Activated CD8-positive, alpha-beta memory T cell treated with anti-CD3 and anti-CD28 coated beads, Interleukin-2, amount 50 U/mL, for 1 hour (primary cell): ENCODE measurements around the gene KNDC1.
"Not testable (repeated sequence)": the region's sequence is repeated elsewhere in the genome, so short reads cannot be mapped to it uniquely, and the experiment has no call there.

Experiments used
- DNase-seq: peaks from one replicate; pipeline ENCODE4 v3.0.0-alpha.2; 2020; ENCODE audit errors: extremely low read depth

KNDC1 gene

DNA sequence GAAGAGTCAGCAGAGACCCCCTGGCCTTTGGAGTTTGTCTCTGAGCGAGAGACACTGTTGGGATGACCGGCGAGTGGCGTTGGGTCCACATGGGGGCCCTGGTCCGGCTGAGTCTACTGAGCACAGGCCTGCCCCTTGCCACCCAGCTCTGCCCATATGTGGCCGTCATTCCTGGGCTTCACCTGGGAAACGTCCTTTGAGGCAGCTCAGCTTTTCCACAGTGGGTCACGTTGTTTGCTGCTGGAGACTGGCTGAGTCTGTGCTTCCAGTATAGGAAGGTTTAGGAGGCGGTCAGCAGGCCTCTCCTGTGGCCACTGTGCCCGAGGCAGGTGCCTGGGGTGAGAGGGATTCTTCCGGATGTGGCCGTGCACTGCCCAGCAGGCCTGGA, 99.6 kb downstream of the KNDC1 start:
- no peak for DNase-seq

DNA sequence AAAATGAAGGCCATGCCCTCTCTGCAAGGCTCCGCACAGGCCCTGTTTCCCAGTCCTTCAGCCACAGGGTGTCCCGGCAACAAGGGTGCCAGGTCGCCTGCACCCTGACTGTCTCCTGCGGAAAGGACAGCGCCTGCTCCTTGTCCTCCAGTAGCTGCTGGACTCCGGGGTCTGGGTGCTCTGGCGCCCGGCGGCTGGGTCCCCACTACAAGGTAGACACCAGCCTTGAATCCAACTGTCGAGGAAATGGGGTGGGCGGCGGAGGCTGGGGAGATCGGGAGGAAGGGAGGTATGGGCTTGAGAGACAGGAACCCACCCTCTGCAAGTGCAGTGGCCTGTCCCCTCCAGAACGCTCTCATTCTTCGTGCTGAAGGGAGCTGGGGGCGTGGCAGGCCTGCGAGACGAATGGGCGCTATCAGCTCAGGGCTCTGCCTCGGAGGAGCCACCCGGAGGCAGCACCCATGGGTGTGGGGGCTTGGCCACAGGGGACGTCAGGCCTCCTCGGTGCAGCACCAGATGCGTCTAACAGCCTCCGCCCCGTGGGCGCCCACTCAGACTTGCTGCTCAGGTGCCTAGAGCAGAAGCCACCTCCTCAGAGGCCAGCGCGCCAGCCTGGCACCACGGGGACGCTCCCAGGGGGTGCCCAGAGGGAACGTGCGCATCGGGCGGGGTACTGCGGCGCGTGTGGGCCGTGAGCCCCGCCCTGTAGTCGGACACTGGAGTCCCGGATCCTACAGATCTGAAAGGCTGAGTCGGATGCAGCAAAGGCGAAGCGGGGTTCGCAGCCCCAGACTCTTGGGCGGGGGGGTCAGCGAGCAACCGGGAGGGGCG, 101.1 kb downstream of the KNDC1 start:
- DNase-seq, result peak; percentile 57

DNA sequence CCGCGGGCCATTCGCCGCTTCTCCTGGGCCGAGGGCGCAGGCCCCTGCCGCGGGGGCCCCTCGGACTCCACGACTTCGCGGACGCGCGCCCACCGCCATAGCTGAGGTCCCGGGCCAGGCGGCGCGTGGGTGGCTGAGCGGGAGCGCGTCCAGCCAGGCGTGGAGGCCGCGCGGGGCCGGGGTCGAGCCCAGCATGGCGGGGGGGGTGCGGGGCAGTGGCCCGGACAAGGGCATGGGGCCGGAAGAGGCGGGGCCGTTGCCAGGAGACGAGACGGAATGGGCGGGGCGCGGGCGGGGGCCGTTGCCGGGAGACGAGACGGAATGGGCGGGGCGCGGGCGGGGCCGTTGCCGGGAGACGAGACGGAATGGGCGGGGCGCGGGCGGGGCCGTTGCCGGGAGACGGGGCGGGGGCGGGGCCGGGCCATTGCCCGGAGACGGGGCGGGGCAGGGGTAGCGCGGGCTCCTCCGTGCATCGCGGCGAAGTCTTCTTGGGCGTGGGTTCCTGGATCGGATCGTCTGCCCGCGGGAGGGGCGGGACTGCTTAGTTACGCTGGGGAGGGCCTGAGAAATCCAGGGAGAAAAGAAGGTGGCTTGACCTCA, 101.8 kb downstream of the KNDC1 start:
- peak; percentile 54 for DNase-seq

DNA sequence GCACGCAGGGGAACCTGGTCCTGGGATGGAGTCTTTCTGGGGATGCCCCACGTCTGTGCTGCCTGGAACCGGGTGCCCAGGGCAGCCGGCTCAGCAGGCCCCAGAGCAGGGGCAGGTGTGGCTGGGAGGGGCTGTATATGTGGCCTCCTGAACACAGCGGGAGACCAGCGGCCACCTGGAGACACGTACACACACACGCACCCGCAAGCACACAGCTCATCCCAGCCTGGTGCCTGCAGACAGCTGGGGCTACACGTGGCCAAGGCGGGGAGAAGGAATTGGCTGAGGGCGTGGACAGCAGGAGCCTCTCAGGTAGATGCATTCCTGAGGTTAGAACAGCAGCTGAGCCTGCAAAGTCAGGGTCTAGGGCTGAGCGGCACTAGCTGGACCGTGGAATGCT, 102.7 kb downstream of the KNDC1 start:
- no peak for DNase-seq

DNA sequence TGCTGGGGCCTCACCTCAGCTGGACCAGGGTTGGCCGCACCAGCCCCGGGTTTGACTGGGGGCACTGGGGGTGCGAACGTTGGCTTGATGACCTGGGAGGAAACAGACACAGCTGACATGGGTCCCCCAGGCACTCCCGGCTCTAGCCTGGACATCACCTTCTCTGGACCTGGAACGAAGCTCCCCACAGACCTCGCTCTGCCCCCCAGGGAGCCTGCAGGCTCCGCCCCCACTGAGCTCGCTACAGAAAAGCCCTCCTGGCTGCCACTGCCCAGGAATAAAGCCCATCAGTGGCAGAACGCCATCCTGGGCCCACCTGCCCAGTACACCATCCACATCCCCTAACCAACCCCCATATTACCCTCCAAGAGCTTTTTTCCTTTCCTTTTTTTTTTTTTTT, 103.7 kb downstream of the KNDC1 start:
- DNase-seq, result no peak

DNA sequence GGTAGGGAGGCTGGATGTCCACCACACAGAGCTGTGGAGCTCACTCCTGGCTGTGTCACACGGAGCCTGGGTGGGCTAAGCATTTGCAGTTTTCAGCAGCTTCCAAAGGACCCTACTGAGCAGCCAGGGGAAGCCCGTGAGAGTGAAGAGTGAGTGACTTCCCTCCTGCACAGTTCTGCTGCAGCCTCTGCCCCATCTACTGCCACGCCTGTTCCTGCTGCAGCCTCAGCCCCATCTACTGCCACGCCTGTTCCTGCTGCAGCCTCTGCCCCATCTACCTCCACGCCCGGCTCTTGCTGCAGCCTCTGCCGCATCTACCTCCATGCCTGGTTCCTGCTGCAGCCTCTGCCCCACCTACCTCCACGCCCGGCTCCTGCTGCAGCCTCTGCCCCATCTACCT, 104.4 kb downstream of the KNDC1 start:
- no peak for DNase-seq

DNA sequence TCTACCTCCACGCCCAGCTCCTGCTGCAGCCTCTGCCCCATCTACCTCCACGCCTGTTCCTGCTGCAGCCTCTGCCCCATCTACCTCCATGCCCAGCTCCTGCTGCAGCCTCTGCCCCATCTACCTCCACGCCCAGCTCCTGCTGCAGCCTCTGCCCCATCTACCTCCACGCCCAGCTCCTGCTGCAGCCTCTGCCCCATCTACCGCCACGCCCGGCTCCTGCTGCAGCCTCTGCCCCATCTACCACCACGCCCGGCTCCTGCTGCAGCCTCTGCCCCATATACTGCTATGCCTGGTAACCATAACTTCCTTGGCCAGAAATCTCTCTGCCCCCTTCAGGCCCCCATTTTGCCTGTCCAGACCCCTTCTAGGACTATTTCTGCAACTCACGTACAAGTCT, 105.0 kb downstream of the KNDC1 start:
- not testable (repeated sequence) for DNase-seq

DNA sequence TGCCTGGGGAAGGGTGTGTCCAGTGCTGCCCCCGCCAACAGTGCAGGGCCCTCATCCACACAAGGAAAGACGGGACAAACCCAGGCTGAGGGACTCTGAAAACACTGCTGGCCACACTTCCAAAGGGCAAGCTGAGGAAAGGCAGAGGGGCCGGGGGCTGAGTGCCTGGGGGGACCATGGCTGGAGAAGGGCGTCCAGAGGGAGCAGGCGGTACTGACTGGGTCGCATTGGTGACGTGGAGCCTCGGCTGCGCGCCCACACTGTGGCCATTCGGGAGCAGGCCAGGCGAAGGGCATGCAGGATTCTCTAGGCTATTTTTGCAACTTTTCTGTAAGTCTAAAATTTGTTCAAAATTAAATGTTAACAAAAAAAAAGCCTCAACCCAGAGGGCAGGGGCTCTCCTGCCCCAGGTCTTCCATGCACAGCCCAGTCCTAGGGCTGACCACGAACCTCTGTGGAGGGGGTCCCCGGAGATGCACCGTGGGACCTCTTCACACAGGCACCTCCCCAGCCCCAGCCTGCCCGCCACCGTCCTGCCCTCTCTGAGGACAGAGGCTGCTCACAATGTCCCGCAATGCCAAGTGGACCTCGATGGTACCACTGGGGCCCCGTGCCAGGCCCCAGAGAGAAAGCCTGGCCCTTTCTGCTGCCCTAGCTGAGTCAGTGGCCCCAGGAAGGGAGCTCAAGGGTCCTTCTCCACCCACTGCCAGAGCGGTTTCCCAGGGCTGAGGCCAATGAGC, 106.2 kb downstream of the KNDC1 start:
- no peak for DNase-seq

DNA sequence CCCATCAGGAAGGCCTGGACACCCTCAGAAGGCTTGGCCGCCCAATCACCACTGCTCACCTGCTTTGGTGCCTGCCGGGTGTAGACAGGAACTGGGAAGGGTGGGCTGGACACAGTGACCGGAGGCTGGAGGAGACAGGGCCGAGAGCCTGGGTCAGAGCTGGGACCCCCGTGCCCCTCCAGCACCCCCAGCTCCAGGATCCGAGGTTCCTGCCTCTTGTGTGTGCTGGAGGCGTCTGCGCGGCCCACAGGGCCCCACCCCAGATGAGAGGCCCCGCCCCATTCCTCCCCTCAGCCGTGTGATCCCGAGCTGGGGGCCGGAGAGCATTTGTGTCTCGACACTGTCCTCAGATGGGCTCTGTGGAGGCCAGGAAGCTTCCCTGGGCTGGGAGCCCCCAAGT, 107.3 kb downstream of the KNDC1 start:
- DNase-seq, result no peak

DNA sequence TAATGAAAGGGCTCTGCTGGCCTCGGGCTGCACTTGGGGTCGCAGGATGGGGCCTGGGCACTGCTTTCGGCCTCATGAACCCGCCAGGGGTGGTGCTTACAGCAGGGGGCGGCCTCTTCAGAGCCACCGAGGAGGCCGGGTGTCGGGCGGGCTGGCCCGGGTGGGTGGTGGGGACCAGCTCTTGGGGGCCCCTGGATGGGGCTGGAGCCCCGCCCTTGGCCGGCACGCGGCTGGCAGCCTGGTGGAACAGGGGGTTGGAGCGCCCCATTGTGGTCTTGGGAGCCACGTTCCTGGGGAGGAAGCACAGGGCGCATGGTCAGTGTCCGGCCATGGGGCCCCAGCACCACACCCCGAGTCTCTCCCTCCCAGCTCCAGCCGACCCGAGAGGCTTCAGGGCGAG, 107.8 kb downstream of the KNDC1 start:
- DNase-seq, result no peak

DNA sequence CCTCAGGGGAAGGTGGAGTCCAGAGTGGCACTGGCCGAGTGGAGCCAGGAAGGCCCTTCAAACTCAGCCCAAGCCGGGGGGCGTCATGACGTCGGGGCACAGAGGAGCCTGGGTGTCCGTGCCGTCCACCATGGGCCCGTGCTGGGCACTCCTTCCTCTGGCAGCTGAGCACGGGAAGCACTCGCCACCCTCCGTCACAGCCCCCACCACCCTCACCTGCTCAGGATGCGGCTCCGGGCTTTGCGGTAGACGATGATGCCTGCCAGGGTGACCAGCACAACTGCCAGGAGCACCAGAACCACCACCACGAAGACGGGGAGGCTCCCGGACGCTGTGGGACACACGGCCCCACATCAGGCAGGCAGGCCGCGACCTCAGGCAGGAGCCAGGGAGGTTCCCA, 108.5 kb downstream of the KNDC1 start:
- DNase-seq, result no peak

DNA sequence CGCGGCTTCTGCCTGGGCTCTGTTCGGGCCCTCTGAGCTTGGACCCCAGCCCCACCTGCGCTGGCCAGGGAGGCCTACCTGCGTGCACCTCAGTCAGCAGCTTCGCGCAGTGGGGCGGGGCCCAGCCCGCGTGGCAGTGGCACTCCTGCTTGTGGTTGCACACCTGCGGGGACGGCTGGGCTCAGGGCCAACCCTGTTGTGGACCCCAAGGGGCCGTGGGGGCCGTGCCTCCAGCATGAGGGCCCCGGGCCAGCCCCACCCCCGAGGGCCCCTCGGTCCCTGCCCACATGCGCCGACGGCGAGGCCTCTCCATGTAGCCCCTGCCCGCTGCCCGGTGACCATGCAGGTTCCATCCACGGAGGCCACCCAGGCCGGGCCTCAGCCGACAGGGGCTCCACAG, 109.3 kb downstream of the KNDC1 start:
- no peak for DNase-seq

DNA sequence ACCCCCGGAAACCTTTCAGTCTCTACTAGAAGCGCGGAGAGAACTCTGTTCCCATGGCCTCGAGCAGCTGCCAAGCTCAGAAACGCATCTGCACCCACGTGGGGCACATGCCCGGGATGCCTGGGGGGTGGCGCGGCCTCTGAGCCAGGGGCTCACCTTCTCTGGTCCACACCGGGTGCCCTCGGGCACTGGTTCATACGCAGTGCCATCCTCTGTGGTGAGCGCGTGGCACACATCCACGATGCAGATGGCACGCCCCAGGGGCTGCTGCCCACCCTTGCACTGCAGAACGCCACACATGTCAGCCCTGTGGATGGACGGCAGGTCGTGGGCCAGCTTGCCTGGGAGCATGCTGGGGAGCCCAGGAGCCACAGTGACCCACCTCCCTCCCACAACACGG, 110.2 kb downstream of the KNDC1 start:
- DNase-seq, result no peak

DNA sequence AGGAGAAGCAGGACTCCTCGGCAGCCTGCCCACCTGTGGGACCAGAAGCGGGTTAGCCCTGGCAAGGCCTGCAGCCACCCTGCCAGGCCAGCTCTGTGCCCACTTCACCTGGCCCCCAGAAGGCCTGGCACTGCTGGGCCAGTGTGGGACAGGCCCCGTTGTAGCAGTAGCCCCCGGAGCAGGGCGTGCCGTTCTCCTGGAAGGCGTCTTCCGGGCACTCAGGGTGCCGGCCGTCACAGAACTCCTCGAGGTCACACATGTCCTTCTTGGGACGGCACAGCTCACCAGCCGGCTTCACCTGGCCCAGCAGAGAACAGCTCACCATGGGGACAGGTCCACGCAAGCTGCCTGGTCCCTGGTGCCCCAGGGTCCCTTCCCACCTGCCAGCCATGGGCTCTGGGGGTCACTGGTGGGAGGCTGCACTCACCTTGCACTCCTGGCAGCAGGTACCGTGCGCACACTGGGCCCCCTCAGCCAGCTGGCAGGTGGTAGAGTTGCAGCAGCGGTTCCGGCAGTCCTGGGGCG, 110.8 kb downstream of the KNDC1 start:
- DNase-seq, result no peak

DNA sequence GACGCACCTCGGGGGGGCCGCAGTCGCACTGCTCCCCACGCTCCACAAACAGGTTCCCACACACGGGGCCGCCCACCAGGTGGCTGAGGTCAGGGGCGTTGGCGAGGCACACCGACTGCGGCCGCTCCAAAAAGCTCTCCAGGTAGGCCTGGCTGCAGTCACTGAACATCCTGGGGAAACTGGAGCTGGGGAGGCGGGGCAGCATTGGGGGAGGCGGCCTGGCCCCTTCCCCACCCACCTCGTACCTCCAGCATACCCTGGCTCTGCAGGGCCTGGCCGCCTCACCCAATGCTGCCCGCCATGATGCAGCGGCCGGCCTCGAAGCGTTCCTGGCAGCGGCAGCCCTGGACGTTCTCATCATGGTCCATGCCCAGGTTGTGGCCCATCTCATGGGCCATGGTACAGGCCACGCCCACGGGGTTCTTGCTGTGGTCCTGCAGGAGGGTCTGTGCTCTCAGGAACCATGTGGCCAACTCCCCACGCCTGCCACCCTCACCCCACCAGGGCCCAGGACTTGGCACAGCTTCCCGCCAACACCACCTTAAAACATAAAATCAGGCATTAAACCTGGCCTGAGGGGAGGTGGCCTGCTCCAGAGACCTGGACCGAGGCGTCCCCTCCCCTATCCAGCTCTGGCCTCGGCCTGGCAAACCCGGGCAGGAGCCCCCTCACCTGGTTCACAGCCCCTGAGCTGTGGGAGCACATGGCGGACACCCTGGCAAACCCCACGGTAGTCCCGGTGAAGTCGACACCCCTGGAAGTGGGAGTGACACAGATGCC, 111.7 kb downstream of the KNDC1 start:
- no peak for DNase-seq

DNA sequence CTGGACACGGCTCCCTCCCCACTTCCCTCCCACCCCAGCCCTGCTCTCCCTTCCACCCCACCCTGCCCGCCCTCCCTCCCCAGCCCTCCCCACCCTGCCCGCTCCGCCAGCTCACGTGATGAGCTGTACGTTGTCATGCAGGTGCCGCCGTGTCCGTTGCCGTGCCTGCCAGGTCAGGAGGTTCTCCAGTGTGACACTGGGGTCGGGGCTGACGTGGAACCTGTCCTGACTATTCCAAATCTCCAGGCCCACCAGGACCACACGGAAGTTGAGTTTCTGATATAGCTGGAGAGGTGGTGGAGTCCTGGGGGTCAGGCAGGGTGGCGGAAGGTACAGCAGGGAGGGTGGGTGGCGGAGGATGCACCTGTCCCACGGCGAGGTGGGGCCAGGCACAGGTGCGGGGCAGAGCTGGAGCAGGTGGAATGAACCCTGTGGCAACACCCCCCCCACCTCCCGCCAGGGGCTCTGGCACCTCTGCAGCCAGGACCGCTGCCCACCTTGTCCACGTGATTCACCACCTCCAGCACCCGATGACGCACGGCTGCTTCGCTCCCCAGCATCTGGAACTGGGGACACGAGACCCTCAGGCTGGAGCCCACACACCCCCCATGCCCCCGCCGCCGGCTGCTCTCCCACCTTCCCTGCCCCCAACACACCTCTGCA, 112.4 kb downstream of the KNDC1 start:
- DNase-seq, result no peak

DNA sequence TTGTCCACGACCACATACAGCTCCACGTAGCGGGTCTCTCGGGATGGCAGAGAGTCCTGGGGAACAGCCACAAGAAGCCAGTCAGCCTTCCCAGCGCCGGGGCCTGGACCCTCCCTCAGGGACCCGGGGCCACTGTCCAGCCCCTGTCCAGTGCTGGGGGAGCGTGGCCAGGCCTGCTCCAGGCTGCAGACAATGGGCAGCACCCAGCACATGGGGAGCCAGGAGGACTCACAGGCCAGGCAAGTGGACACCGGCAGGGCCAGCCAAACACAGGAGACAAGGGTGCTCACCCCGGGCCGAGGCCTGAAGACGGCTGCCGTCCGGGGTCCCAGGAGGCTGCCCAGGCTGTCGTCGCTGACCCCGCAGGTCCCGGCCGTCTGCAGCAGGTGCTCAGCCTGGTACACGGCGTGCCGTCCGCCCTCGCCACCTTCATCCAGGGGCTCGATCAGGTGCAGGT, 113.0 kb downstream of the KNDC1 start:
- no peak for DNase-seq

DNA sequence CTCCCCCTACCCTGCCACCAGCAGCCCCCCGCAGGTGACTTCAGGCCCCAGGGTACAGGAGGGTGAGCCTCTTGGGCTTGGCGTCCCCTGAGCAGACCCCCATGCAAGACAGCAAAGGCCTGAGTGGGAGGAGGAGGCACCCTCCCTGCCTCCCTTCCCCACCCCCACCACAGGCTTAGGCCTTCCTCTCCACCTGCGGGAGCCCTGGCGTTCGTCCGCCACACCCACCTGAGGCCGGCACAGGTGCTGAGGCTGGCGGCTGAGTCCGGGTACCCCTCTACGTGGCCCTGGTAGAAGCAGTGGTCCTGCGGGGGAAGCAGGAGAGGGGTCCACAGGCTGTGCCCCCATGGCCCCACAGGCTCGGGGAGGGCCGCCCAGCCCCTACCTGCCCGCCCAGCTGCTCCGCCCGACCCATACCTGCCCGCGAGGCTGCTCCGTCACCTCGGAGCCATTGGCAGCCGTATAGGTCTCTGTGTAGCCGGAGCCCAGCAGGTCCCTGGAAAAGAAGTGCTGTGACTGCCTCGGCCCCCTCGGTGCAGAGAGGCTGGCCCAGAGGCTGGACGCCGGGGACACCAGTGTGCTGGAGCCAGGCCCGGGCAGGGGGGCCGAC, 113.6 kb downstream of the KNDC1 start:
- DNase-seq, result no peak

DNA sequence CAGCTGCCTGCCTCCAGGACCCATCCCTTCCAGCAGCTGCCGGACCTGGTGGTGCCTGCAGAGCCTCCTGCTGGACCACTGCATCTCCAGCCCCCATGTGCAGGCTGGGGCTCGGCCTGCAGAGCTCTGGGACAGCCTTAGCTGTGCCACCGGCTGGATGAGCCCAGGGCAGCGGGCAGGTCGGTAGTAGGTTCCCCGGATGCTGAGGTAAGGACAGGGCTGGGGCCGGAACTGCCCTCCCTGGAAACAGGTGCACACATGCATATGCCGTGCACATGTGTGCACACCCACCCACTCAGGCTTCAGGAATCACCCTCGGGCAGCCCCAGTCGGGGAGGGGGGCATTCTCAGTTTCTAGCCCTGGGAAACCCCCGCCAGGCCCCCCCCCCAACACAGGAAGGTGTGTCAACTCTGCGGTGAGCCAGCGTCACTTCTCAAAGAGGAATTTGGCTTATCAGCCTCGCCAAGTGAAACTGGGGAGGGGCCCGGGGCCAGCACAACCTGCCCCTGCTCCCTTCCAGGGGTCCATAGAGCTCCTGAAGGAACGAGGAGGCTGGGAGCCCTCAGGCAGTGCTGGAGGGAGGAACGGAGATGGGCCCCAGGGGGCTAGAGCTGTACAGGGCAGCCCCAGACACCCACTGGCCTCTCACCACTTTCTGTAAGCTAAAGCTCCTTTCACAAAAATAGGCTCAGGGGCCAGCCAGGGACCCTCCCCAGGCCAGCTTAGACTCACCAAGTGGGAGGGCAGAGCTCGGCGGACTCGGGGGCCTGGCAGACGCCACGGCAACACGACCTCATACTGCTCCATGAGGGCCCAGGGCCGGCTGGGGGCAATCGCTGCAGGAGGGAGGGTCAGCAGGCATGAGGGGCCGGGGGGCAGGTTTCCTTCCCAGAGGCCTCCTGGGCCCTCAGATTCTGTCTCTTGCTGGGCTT, 115.0 kb downstream of the KNDC1 start:
- DNase-seq, result peak; percentile 72

DNA sequence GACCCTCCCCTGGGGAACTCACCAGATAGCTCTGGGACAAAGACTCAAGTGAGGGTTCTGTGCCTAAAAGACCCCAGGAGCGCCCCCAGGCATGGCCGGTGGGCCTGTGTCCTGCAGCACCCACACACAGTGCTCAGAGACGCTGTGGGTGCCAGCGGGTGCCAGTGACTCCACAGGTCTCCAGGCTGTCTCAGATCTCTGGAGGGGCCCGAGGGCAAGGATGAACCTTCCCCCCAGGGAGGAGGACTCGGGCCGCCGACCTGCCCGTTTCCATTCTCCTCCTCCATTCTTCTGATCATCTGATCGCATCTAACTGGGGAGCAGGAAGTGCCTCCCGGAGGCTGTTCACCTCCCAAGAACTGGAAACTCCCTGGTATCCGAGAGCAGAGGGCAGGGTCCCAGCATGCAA, 115.7 kb downstream of the KNDC1 start:
- no peak for DNase-seq
